HG02938 (cell line): ENCODE data around the gene VCL.
"Not testable (repeated sequence)": the region's sequence is repeated elsewhere in the genome, so short reads cannot be mapped to it uniquely, and the experiment has no call there.

Experiments
- ATAC-seq: cut with Tn5 transposase; IDR thresholded peaks from one replicate; pipeline ENCODE4 v1.9.1; 2021; ENCODE audit warnings: mild to moderate bottlenecking, moderate library complexity; ENCODE audit not compliant: unreplicated experiment

The VCL gene

DNA sequence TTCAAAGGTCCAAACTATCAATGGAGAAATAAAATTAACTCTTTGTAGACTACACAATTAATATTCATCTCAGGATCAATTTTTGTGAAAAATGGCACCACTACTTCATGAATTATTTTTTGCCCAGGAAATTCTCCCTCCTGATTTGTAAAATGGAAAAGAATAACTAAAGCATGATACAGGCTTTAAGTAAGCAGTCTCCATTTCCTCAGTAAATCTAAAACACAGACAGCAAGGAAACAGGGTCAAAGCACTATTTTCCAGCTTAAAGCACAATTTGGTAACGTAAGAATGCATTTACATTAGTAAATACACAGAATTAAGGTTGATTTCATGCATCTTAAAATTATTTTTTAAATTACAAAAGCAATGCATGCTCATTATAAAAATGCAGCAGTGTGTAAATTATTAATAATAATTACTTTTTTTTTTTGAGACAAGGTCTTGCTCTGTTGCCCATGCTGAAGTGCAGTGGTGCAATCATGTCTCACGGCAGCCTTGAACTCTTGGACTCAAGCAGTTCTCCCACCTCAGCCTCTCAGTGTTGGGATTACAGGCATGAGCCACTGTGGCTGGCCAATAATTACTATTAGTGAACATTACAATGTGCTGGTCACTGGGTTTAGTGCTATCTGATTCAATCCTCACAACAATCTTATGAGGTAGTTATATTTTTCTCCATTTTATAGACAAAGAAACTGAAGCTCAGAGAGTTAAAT, 26.1 kb upstream of the VCL start:
- no peak for ATAC-seq

DNA sequence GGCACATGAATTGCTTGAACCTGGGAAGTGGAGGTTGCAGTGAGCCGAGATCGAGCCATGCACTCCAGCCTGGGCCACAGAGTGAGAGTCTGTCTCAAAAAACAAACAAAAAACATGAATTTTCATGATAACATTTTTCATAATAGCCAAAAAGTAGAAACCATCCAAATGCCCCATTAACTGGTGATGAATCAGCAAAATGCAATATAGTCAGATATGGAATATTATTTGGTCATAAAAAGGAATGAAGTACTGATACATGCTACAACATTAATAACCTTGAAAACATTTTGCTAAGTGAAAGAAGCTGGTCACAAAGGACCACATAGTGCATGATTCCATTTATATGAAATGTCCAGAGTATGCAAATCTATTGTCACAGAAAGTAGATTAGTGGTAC, 24.5 kb upstream of the VCL start:
- no peak for ATAC-seq

DNA sequence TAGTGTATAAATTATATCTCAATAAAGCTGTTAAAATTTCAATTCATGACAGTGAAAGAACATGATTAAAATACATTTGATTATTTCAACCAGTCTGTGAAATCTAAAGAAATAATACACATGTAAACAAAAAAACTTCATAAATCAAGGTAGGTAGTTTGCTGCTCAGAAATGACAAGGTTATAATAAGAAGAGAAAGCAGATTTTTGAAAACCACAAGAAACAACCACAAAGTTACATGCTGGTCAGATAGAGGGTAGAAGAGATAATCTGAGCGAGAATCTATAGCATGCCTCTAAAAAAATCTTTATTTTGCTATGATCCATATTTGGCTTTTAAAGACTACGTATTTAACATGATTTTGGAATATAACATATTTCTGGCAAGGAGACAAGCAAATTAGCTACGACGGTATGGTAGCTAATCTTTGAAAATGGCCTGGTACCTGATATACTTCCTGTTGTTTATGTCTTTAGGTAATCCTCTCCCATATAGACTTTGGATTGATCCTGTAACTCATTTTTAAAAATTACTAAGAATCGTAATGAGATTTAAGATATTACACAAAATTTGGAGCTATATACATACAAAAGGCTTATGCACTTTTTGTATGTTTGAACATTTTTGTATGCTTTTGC, 23.5 kb upstream of the VCL start:
- no peak for ATAC-seq

DNA sequence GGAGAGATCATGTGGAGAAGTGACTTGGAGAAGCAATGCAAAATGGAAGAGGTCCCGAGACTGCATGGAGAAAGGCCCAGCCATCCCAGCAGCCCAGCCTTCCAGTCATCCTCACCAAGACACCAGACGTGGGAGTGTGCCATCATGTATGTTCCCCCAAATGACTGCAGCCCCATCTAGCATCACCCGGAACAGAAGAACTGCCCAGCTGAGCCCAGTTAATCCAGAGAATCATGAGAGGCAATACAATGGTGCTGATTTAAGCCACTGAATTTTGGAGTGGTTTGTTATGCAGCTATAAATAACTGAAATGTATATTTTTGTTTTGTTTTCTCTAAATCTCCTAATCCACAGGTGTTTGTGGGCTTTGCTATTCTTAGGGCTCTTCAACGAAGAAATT, 22.5 kb upstream of the VCL start:
- no peak for ATAC-seq

GRCh38 chr10:73979141-73979808, 18.6 kb upstream of the VCL start:
- ATAC-seq, result no peak

DNA sequence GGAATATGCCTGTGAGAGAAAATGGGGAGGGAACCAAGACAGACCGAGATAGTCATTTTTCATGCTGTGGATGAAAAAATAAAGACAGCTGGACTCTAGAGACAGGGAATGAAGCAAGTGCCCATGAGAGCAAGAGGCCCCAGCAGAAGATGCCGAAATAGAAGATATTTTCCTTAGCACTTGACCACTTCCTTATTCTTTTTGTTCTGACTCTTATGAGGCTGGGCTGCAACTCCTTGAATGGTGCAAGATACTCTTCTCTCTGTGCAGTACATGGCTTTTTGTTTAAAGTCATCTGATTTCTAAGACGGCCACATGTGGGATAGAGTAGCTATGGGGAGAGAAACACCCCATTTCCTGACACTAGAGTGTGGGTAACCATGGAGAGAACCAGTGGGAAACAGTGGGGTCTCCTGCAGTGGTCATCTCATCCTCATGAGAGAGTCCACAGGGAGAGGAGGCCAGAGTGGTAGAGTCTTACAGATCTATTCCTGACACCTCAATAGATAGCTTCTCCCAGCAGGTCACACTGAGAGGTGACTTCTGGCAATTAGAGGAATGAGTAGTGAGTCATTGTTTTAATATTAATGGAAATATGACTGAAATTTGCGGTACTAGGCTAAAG, 18.0 kb upstream of the VCL start:
- ATAC-seq, result no peak

DNA sequence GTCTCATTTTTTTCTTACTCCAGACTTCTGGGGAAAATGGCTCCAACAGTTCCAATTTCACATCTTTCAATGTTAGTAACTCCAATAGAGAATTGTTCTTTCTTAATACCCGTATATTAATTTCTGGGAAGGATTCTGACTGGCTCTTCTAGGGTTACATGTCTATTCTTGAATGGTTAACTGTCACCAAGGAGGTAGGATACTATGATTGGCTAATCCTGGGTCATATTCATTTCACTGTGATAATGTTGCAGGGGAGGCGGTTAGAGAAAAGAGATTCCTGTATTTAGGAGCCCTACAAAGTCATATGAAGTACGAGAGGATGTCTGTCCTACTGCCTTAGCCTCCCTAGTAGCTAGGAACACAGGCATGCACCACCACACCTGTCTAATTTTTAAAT, 16.1 kb upstream of the VCL start:
- no peak for ATAC-seq

DNA sequence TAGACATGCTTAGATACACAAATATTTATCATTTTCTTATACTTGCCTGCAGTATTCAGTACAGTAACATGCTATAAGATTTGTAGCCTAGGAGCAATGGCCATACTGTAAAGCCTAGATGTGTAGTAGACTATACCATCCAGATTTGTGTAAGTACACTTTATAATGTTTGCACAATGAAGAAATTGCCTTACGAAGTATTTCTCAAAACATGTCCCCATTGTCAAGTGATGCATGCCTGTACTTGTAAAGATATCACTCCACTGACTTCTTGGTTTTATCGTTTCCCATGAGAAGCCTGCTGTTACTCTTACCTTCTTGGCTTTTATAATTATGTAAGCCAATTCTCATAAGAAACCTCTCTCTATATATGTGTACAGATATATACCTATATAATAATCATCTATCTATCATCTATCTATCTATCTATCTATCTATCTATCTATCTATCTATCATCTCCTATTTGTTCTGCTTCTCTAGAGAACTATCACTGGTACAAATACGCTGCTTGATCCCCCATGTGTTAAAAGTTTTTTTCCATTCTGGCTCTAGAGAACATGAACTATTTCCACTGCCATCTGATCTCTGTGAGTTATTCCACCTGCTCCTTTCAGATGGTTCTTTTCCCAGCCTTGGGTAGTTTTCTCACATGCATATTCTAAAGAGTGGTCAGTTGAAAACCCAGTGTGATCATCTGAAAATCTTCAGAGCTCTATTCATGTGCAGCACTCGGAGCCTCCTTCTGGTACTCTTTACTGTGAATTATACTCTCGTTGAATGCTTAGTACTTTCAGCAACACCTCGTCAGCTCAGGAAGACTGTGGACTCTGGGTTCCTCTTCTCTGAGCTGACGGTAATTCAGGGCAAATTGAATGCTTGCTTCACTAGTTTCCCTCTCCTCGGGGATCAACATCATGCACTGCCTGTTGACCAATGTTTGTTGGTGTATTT, 14.5 kb upstream of the VCL start:
- ATAC-seq, result no peak

- no peak for ATAC-seq
These were observed 8.2 kb upstream of the VCL start for GRCh38 chr10:73989594-73990150.

DNA sequence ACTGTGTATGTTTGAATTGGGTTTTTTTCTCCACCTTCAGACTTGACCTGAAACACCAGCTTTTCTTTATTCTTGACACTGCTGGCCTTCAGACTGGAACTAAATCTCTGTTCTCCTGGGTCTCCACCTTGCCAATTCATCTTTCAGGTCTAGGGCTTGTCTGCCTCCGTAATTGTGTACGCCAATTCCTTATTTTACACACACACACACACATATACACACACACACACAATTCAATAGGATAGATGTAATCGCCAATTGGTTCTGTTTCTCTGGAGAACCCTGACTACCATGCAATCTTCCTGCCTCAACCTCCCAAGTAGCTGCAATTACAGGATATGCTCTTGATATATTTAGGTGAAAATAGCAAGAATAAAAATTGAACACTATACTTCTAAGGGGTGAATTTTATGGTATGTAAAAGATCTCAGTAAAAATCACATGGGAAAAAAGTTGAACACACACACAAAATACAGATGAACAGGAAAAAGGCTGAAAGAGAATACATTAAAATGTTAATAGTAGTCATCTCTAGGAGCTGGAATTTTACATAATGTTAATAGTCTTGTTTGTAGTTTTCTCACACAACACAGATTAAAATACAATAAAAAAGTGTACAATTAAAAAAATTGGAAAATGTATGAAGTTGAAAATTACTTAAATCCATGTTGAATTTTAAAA, 6.6 kb upstream of the VCL start:
- no peak for ATAC-seq

DNA sequence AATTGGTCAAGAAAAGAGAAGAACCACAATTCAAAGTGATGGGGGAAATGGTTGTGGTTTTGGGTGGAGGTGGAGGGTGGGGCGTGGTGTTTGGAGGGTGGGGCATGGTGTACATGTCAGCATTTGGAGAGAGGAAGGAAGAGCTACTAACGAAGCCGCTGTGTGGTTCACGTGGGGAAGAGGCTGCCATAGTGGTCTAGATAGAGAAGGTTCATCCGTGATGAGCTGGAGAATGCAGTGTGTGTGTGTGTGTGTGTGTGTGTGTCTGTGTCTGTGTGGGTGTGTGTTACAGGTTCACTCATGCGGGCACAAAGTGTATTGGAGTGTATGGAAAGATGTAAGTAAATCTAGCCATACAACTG, 6.1 kb upstream of the VCL start:
- ATAC-seq, result no peak

DNA sequence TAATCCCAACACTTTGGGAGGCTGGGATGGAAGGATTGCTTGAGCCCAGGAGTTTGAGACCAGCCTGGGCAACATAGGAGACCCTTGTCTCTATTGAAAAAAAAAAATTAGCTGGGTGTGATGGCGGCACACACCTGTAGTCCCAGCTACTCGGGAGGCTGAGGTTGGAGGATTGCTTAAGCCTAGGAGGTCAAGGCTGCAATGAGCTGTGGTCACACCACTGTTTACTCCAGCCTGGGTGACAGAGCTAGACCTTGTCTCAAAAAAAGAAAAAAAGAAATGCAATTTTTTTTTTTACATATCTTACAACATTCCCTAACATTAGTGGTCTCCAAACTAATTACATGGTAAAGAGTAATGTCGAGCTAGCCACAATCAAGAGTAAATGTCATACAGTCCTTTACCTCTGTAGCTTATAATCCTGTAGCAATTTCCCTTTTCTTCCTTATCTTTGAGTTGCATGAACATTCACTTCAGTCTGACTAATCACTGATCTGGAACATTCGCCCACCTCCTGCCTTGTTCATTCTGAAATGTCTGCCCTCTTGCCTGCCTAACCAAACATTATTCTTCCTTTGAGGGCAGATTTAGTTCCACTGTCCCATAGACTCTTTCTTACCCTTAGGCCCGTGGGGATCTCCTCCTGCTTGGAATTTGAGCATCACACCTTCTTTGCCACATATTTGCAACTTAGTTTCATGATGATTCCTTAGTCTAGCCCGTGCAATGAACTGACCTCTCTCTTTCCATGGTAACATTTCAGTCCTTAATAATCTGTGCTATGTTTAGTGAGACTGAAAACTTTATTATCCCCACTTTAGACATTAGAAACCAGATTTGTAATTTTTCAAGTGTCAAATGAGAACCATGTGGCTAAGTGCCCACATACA, 4.8 kb upstream of the VCL start:
- ATAC-seq, result no peak

DNA sequence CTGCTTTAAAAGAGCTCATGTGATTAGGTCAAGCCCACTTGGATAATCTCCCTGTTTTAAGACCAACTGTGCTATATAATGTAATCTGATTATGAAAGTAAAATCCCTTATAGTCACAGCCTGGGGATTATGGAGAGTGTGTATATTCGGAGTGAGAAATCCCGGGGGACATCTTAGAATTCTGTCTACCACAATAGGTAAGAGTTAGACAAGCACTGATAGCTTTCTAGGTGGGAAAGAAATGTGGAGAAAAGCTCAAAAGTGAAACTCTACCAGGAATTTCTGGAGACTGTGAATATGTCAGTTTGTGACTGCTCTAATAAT, 2.9 kb upstream of the VCL start:
- no peak for ATAC-seq

DNA sequence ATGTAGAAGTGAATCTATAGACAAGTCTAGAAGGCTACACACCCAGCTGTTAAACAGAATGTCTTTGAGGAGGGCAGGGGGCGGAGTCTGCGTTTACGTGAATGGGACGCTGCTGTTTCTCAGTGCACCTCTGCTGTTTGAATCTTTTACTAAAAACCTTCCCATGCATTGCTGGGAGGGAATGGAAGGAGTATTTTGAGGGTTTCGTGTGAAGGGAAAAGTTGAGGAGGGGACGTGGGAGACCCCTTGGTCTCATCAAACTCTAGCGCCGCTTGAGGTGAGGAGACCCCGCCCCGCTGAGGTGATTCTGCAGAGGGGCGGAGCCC, 492 bp upstream of the VCL start:
- ATAC-seq, result peak; percentile 71

- no peak for ATAC-seq
These were observed 660 bp downstream of the VCL start for GRCh38 chr10:73998623-73998928.

DNA sequence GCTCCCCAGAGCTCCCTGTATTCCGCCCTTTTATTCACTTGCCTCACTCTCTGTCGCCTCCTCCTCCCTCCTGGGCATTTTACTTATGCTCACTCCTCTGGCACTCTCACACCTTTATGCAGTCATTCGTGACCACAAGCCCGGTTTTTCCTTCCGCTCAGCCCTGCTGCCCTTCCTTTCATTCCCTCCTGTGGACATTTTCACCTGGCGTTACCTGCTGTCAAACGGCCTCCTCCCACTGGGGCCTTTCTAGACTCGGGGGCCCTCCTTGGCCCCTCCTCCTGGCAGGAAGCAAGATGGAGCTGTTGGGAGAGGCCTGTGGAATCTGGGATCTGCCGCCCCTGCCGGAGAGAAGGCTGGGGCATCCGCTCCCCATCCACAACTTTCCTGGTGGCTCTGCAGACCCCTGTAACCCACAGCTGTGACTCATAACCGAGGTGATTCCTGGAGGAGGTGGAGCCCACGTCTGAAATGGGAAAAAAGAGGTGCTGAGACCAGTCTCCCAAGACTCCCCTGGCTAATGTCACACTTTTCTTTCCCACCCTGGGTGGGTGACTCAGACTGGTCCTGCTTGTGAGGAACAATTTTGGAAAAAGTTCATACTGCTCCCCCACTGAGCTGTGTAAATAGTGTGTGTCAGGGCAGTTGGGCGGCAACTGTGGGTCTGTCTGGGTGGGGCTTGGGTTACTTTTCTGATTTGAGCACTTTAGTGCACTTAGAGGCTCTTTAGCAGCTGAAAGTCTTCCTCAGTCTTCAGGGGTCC, 1.2 kb downstream of the VCL start:
- ATAC-seq, result no peak

- ATAC-seq, result no peak
These were observed 1.8 kb downstream of the VCL start for GRCh38 chr10:73999703-74000102.

DNA sequence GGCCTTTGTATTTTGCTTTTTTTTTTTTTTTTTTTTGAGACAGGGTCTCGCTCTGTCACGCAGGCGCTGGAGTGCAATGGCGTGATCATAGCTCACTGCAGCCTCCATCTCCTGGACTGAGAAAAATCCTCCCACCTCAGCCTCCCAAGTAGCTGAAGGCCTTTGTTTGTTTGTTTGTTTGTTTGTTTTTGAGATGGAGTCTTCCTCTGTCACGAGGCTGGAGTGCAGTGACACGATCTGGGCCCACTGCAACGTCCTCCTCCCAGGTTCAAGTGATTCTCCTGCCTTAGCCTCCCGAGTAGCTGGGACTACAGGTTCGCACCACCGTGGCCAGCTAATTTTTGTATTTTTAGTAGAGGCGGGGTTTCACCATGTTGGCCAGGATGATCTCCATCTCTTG, 2.3 kb downstream of the VCL start:
- not testable (repeated sequence) for ATAC-seq
